ENCODE results near the gene TSPEAR. TPM values are rescaled to one million over a fixed set of nuclear protein-coding genes. Genes with fewer than 3 reads are reported as not detected.
"Not testable (repeated sequence)": the region's sequence is repeated elsewhere in the genome, so short reads cannot be mapped to it uniquely, and the experiment has no call there.

Gene TSPEAR
- total and polyA plus RNA-seq, 2 donors from 2014 or later = 0.09 to 0.22 TPM

DNA sequence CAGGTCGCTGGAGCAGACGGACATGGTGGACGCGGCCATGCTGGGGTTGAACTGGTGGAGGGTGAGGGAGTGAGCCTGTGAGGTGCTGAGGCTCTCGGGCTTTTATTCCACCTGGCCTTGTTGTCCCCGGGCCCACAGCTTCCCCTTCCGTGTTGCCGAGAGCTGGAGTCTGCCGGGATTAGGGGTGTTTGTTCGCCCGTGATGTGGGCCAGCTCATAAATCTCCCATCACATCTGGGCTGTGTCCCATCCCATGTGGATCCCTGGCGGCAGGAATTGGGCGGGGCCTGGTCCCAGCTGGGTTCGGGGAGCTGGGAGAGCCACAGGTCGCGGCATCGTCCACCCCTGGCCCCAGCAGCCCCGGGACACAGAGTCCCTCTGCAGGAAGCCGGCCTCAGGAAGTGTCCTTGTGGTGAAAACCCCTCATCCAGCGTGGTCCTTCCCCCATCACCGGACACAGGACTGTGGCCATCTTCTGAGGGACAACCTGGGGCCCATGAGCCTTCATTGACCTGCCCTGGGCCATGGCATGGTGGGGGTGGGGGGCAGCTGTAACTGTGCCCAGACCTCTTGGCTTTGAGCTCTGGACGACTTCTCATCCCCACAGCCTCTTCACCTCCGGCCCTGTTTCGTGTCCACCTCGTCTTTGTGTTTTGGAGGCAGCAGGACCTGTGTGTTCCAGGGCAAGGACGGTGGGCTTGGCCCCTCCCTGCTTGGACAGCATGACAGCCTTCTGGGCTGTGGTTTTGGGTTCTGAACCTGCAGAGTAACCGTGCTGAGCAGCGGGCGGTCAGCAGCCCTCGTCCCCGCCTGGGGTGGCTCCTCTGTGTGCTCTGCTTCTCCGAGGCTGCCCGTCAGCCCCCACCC, 118.7 kb downstream of the TSPEAR start, which contains the start of gene KRTAP10-6:
Gene KRTAP10-6 (minus strand): TSS at position 60 of the 866 bp plus-strand sequence. CDS start 21 bp downstream, at position 39.
- no peak within 1 kb of the TSS for H3K27ac ChIP-seq (ENCODE audit: low read depth in 2 of 2, low read length in 2 of 2)
- no peak for DNase-seq
- H3K4me1 ChIP-seq (ENCODE audit: control insufficient read depth in 2 of 3, insufficient read depth in 2 of 3, low read depth in 1 of 3, low read length in 3 of 3) = no peaks in the 10 kb centered on the region
- no peaks in the 10 kb centered on the region for H3K36me3 ChIP-seq (ENCODE audit: control insufficient read depth in 2 of 3, insufficient read depth in 3 of 3, low read length in 3 of 3)
- H3K9me3 ChIP-seq (ENCODE audit: control insufficient read depth in 2 of 3, insufficient read depth in 1 of 3, low read length in 3 of 3) = no peaks in the 10 kb centered on the region
- intact Hi-C loops (cut with DNase I) = no loop called here
- no peak for FAIRE-seq
- TF ChIP-seq CTCF (IDR thresholded peaks at IDR 0.05; ENCODE audit: borderline replicate concordance, extremely low read depth, insufficient read depth) = no peak
- H3K9ac ChIP-seq (ENCODE audit: low read length in 3 of 3) = no peak within 1 kb of the TSS
- no peak within 1 kb of the TSS for H3K4me3 ChIP-seq (ENCODE audit: low read length in 3 of 3)
- H3K27me3 ChIP-seq (ENCODE audit: control insufficient read depth, insufficient read depth, low read length) = no peaks in the 10 kb centered on the region

- H3K27ac ChIP-seq (ENCODE audit: low read depth in 2 of 2, low read length in 2 of 2); H3K4me1 ChIP-seq (ENCODE audit: control insufficient read depth in 2 of 3, insufficient read depth in 2 of 3, low read depth in 1 of 3, low read length in 3 of 3); H3K27me3 ChIP-seq (ENCODE audit: control insufficient read depth, insufficient read depth, low read length); intact Hi-C loops (cut with DNase I); H3K9me3 ChIP-seq (ENCODE audit: control insufficient read depth in 2 of 3, insufficient read depth in 1 of 3, low read length in 3 of 3); H3K4me3 ChIP-seq (ENCODE audit: low read length in 3 of 3); H3K9ac ChIP-seq (ENCODE audit: low read length in 3 of 3); H3K36me3 ChIP-seq (ENCODE audit: control insufficient read depth in 2 of 3, insufficient read depth in 3 of 3, low read length in 3 of 3); FAIRE-seq; DNase-seq: not testable (repeated sequence)
Observed at GRCh38 chr21:44591801-44592130, 119.6 kb downstream of the TSPEAR start.

- H3K36me3 ChIP-seq (ENCODE audit: control insufficient read depth in 2 of 3, insufficient read depth in 3 of 3, low read length in 3 of 3); FAIRE-seq; H3K4me1 ChIP-seq (ENCODE audit: control insufficient read depth in 2 of 3, insufficient read depth in 2 of 3, low read depth in 1 of 3, low read length in 3 of 3); H3K9me3 ChIP-seq (ENCODE audit: control insufficient read depth in 2 of 3, insufficient read depth in 1 of 3, low read length in 3 of 3); H3K27me3 ChIP-seq (ENCODE audit: control insufficient read depth, insufficient read depth, low read length); H3K27ac ChIP-seq (ENCODE audit: low read depth in 2 of 2, low read length in 2 of 2); H3K4me3 ChIP-seq (ENCODE audit: low read length in 3 of 3); intact Hi-C loops (cut with DNase I); DNase-seq; H3K9ac ChIP-seq (ENCODE audit: low read length in 3 of 3): not testable (repeated sequence)
Observed at GRCh38 chr21:44590897-44591800, 120.2 kb downstream of the TSPEAR start.

GRCh38 chr21:44590311-44590721, 121.1 kb downstream of the TSPEAR start:
- intact Hi-C loops (cut with DNase I) = no loop called here
- no peak for DNase-seq
- no peak overlapping the region for H3K4me3 ChIP-seq (ENCODE audit: low read length in 3 of 3)

More at GRCh38 chr21:44590311-44590721, 121.1 kb downstream of the TSPEAR start:
- H3K36me3 ChIP-seq (ENCODE audit: control insufficient read depth in 2 of 3, insufficient read depth in 3 of 3, low read length in 3 of 3) = no peaks in the 10 kb centered on the region
- H3K9me3 ChIP-seq (ENCODE audit: control insufficient read depth in 2 of 3, insufficient read depth in 1 of 3, low read length in 3 of 3) = no peaks in the 10 kb centered on the region
- no peak for FAIRE-seq
- no peak overlapping the region for H3K9ac ChIP-seq (ENCODE audit: low read length in 3 of 3)
- no peaks in the 10 kb centered on the region for H3K27me3 ChIP-seq (ENCODE audit: control insufficient read depth, insufficient read depth, low read length)
- no peak overlapping the region for H3K27ac ChIP-seq (ENCODE audit: low read depth in 2 of 2, low read length in 2 of 2)
- H3K4me1 ChIP-seq (ENCODE audit: control insufficient read depth in 2 of 3, insufficient read depth in 2 of 3, low read depth in 1 of 3, low read length in 3 of 3) = no peaks in the 10 kb centered on the region
- no peak for TF ChIP-seq CTCF (IDR thresholded peaks at IDR 0.05; ENCODE audit: borderline replicate concordance, extremely low read depth, insufficient read depth)

All from kidney (tissue), 14 donors.